Right lung (tissue), 5 donors: ENCODE measurements around the gene RHD. TPM values are rescaled to one million over a fixed set of nuclear protein-coding genes. Genes with fewer than 3 reads are reported as not detected.
"Not testable (repeated sequence)": the region's sequence is repeated elsewhere in the genome, so short reads cannot be mapped to it uniquely, and the experiment has no call there.

Source experiments
- DNase-seq, 2 donors: peaks; one replicate each; pipeline ENCODE4 v3.0.0-alpha.2; 2013
- polyA plus RNA-seq, 5 donors: library from polyadenylated mRNA; unstranded; fragments of 120-200 nt; gene quantifications; one replicate each; pipeline versions ENCODE4 v1.2.1 to v1.2.3, GENCODE V29; 2013; ENCODE audit warnings: inconsistent platforms in 1 of 5, low replicate concordance in 1 of 5; ENCODE audit not compliant: insufficient read length in 5 of 5, insufficient read depth in 1 of 5

The RHD gene
- polyA plus RNA-seq, 5 donors, result 1.2 to 2.9 (median 2.5) TPM

- no peak for DNase-seq
Measured at GRCh38 chr1:25255706-25256577, 16.4 kb upstream of the RHD start.

GRCh38 chr1:25256578-25256965, 15.7 kb upstream of the RHD start:
- no peak for DNase-seq

- DNase-seq, result no peak
Measured at GRCh38 chr1:25257196-25257595, 15.1 kb upstream of the RHD start.

- DNase-seq, result not testable (repeated sequence)
Measured at GRCh38 chr1:25259813-25260212, 12.5 kb upstream of the RHD start.

- not testable (repeated sequence) for DNase-seq
Measured at GRCh38 chr1:25260336-25260735, 12.0 kb upstream of the RHD start.

- not testable (repeated sequence) for DNase-seq
Measured at GRCh38 chr1:25266554-25267287, 5.6 kb upstream of the RHD start.

GRCh38 chr1:25267288-25268142, 4.8 kb upstream of the RHD start:
- peak; percentile 52 to 85 for DNase-seq

GRCh38 chr1:25268143-25268760, 4.1 kb upstream of the RHD start:
- not testable (repeated sequence) for DNase-seq

GRCh38 chr1:25275648-25276047, 3.3 kb downstream of the RHD start:
- DNase-seq, result not testable (repeated sequence)

GRCh38 chr1:25277295-25277694, 5.0 kb downstream of the RHD start:
- not testable (repeated sequence) for DNase-seq

GRCh38 chr1:25278358-25278757, 6.0 kb downstream of the RHD start:
- DNase-seq, result not testable (repeated sequence)

- not testable (repeated sequence) for DNase-seq
Measured at GRCh38 chr1:25278790-25279189, 6.5 kb downstream of the RHD start.

GRCh38 chr1:25279693-25280111, 7.4 kb downstream of the RHD start:
- not testable (repeated sequence) for DNase-seq

GRCh38 chr1:25285862-25286261, 13.6 kb downstream of the RHD start:
- not testable (repeated sequence) for DNase-seq

GRCh38 chr1:25287164-25287563, 14.9 kb downstream of the RHD start:
- DNase-seq, result not testable (repeated sequence)

- DNase-seq, result not testable (repeated sequence)
Measured at GRCh38 chr1:25288573-25289101, 16.3 kb downstream of the RHD start.

GRCh38 chr1:25290043-25290442, 17.7 kb downstream of the RHD start:
- not testable (repeated sequence) for DNase-seq

GRCh38 chr1:25293426-25293825, 21.1 kb downstream of the RHD start:
- DNase-seq, result not testable (repeated sequence)

GRCh38 chr1:25294889-25295826, 22.8 kb downstream of the RHD start:
- not testable (repeated sequence) for DNase-seq

GRCh38 chr1:25296501-25296900, 24.2 kb downstream of the RHD start:
- not testable (repeated sequence) for DNase-seq
